ENCODE results near the gene PPP2R2D. TPM values are rescaled to one million over a fixed set of nuclear protein-coding genes. Genes with fewer than 3 reads are reported as not detected.

The PPP2R2D gene
- total RNA-seq, 1 donor from 2014 or later: 34.2 TPM

GRCh38 chr10:131968949-131969348 lies 68.1 kb downstream of the PPP2R2D start:
- FAIRE-seq: no peak
- Histone ChIP-seq H3K36me3 (ENCODE audit: control insufficient read depth, insufficient read depth, low read length) (peaks cover 36% of the 10 kb centered on the region), H3K27me3 (ENCODE audit: control insufficient read depth, insufficient read depth, low read length) (no peaks in the 10 kb centered on the region), H3K4me3 (ENCODE audit: low read depth, low read length) (no peak overlapping the region)
- DNase-seq (ENCODE audit: low read depth): no peak
- no peak for TF ChIP-seq CTCF (IDR thresholded peaks at IDR 0.05; ENCODE audit: insufficient read depth, low read length, severe bottlenecking)

- DNase-seq (ENCODE audit: low read depth) (no peak), FAIRE-seq (no peak)
- H3K27me3 ChIP-seq (ENCODE audit: control insufficient read depth, insufficient read depth, low read length): no peaks in the 10 kb centered on the region
- H3K4me3 ChIP-seq (ENCODE audit: low read depth, low read length): no peak overlapping the region
- no peak for TF ChIP-seq CTCF (IDR thresholded peaks at IDR 0.05; ENCODE audit: insufficient read depth, low read length, severe bottlenecking)
- peaks cover 38% of the 10 kb centered on the region for H3K36me3 ChIP-seq (ENCODE audit: control insufficient read depth, insufficient read depth, low read length)
These were observed 70.1 kb downstream of the PPP2R2D start for GRCh38 chr10:131970946-131971345.

DNA sequence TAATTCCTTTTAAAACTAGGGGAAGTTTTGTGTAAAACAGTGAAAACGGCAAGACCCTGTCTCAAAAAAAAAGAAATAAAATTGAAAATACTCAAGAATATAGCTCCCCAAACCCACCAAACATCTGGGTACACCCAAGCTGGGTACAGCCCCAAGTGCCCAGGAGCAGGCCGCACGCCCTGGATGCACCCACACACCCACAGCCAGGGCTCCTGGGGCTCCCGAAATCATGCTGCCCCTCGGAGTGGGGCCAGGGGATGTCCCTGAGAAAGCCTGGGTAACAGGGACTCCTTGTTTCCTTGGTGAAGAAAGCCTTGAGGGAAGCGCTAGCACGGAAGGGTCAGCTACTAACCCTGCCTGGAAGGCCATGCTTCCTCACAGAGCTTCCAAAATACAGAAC lies 70.8 kb downstream of the PPP2R2D start:
- Histone ChIP-seq H3K36me3 (ENCODE audit: control insufficient read depth, insufficient read depth, low read length) (peaks cover 37% of the 10 kb centered on the region), H3K4me3 (ENCODE audit: low read depth, low read length) (no peak overlapping the region), H3K27me3 (ENCODE audit: control insufficient read depth, insufficient read depth, low read length) (no peaks in the 10 kb centered on the region)
- no peak for DNase-seq (ENCODE audit: low read depth)
- FAIRE-seq: no peak
- no peak for TF ChIP-seq CTCF (IDR thresholded peaks at IDR 0.05; ENCODE audit: insufficient read depth, low read length, severe bottlenecking)

DNA sequence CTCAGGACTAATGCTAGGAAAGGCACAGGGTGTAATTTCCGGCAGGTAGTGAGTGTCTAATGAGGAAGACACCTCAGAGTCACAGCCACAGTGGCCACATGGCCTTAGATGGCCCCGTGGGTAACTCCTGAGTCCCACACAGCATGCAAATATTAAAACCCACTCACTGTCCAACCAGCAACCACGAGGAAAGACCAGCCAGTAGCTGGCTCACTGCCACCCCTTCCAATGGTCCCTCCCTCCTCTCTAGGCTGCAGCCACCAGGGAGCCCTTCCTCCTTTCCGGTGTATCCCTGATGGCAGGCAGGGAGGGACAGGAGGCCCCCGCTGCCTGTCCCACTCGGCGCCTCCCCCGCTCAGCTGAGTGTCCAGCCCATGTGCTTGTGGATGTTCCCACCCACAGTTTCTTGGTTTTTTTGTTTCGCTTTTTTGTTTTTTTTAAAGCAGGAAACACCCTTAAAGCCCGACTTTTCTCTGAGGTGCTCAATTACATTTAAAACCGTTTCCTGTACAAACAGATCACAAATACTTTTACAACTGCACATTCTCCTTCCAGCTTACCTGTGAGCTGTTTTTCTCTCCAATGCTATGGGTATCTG lies 71.8 kb downstream of the PPP2R2D start:
- H3K36me3 ChIP-seq (ENCODE audit: control insufficient read depth, insufficient read depth, low read length): peaks cover 36% of the 10 kb centered on the region
- no peak for DNase-seq (ENCODE audit: low read depth)
- no peak for FAIRE-seq
- H3K27me3 ChIP-seq (ENCODE audit: control insufficient read depth, insufficient read depth, low read length): no peaks in the 10 kb centered on the region
- no peak for TF ChIP-seq CTCF (IDR thresholded peaks at IDR 0.05; ENCODE audit: insufficient read depth, low read length, severe bottlenecking)
- no peak overlapping the region for H3K4me3 ChIP-seq (ENCODE audit: low read depth, low read length)

- no peak for DNase-seq (ENCODE audit: low read depth)
- no peak for TF ChIP-seq CTCF (IDR thresholded peaks at IDR 0.05; ENCODE audit: insufficient read depth, low read length, severe bottlenecking)
- Histone ChIP-seq H3K27me3 (ENCODE audit: control insufficient read depth, insufficient read depth, low read length) (no peaks in the 10 kb centered on the region), H3K4me3 (ENCODE audit: low read depth, low read length) (no peak overlapping the region), H3K36me3 (ENCODE audit: control insufficient read depth, insufficient read depth, low read length) (peaks cover 37% of the 10 kb centered on the region)
- FAIRE-seq: no peak
These were observed 72.5 kb downstream of the PPP2R2D start for GRCh38 chr10:131973160-131973951.

All from bronchial epithelial cell (primary cell).